Measurements from ENCODE around the gene HSPA1L.

HSPA1L gene

DNA sequence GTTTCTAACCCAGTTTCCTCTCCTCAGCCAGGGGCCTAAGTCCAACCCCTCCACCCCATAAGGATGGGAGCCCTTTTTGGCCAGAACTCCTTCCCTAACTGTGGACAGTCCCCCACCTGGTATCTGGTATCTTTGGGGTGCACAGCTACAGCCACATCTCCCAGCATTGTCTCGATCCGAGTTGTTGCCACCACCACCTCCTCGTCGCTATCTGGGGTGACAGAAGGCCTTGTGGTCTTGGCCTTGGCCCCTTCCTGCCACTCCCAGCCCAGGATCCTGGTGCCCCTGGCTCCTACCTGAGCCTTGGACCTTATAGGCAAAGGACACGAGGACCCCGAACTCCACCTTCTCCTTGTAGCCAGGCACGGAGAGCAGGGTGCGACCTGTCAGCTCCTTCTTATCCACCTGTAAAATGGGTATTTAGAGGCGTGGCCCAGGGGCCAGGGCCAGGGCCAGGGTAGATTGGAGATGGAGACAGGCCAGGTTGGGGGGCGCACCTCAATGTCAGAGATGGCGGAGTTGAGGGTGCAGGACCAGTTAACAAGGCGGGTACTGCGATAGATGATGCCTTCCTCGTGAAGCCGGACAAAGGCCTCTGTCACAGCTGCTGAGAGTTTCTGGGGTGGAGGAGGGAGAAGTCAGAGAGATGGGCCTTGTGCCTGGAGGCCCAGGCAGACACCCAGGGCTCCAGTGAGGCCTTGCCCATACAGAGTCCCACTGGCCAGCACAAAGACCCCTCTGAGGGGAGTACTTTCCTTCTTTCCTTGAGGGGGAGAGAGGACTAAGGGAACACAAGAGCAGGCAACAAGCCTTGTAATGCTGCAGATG lies 30.8 kb downstream of the HSPA1L start:
- Mint-ChIP-seq H3K4me3 (no peak overlapping the region), H3K9me3 (no peaks in the 10 kb centered on the region), H3K27me3 (ENCODE audit: low read depth, poor library complexity) (no peaks in the 10 kb centered on the region), H3K4me1 (no peaks in the 10 kb centered on the region), H3K27ac (peak overlapping the region; percentile 51), H3K36me3 (ENCODE audit: low read depth) (peaks cover 43% of the 10 kb centered on the region)
- TF ChIP-seq, protein P1, sequence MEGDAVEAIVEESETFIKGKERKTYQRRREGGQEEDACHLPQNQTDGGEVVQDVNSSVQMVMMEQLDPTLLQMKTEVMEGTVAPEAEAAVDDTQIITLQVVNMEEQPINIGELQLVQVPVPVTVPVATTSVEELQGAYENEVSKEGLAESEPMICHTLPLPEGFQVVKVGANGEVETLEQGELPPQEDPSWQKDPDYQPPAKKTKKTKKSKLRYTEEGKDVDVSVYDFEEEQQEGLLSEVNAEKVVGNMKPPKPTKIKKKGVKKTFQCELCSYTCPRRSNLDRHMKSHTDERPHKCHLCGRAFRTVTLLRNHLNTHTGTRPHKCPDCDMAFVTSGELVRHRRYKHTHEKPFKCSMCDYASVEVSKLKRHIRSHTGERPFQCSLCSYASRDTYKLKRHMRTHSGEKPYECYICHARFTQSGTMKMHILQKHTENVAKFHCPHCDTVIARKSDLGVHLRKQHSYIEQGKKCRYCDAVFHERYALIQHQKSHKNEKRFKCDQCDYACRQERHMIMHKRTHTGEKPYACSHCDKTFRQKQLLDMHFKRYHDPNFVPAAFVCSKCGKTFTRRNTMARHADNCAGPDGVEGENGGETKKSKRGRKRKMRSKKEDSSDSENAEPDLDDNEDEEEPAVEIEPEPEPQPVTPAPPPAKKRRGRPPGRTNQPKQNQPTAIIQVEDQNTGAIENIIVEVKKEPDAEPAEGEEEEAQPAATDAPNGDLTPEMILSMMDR (IDR thresholded peaks at IDR 0.05), result no peak
- no peak for DNase-seq

DNA sequence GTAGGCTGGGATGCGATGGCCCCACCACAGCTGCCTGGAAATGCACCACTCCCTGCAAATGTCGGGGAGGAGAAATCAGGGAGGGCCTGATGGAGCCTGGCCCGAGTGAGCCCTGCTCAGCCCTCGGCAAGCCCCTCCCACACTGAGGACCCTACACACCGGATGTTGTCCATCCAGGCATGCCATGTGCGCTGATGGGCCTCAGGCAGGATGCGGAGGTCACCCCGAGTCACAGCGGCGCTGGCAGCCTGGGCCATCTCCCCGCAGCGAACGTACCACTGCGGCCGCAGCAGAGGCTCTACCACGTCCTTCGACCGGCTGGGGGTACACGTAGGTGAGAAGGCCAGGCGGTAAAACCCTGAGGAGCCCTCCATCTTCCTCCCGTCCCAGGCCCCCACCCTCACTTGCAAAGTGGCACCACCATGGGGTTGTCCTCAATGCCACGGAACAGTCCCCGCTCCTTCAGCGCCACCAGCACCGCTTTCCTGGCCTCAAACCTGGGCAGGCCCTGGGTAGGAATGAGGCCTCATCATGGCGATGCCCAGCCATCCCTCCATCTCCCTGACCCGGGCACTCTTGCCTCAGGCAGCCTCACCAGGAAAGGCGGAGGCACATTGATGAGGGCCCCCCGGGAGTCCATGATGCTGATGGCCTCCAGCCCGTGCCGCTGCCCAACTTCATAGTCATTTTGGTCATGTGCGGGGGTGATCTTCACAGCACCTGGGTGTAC lies 32.8 kb downstream of the HSPA1L start:
- peak overlapping the region; percentile 22 for H3K27ac Mint-ChIP-seq
- TF ChIP-seq, protein P1 (IDR thresholded peaks at IDR 0.05), result no peak
- peaks cover 8% of the 10 kb centered on the region for H3K4me1 Mint-ChIP-seq
- DNase-seq, result no peak
- no peak overlapping the region for H3K4me3 Mint-ChIP-seq
- no peaks in the 10 kb centered on the region for H3K27me3 Mint-ChIP-seq (ENCODE audit: low read depth, poor library complexity)
- no peaks in the 10 kb centered on the region for H3K9me3 Mint-ChIP-seq
- peaks cover 32% of the 10 kb centered on the region for H3K36me3 Mint-ChIP-seq (ENCODE audit: low read depth)

DNA sequence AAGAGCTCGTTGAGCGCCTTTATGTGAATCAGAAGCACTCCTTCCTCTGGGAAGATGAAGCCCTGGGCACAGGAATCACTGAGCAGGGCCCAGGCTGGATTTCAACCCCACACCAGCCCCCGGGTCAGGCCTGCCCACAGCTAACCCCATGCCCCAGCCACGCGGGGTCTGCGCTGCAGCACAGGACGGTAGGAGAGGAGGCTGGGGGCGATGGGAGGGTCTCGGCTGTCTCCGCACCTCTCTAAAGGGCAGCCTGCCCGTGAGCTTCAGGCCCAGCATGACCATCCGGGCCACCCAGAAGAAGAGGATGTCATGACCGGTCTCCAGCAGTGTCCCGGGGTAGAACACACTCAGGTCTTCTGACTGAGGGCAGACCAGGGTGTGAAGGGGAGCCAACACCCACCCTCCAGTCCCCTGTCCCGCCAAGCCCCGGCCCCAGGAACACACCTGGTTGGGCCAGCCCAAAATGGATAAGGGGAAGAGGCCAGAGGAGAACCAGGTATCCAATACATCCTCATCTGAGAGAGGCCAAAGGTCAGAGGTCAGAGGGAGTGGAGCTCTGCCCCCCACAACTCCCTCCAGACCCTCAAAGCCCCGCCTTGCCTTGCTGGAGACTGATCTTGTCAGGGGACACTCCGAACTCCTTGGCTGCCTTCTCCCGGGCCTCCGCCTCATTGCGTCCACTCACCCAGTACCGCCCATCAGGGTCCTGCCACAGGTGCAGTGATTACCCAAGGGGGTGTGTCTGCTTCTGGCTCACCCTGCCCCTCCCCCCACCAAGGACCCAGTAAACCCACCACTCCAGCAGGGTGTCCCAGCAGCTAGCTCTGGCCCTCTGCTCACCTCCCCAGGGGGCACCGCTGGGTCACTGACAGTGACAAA lies 33.6 kb downstream of the HSPA1L start:
- H3K27ac Mint-ChIP-seq, result peak overlapping the region; percentile 68
- peaks cover 28% of the 10 kb centered on the region for H3K36me3 Mint-ChIP-seq (ENCODE audit: low read depth)
- TF ChIP-seq, protein P1 (IDR thresholded peaks at IDR 0.05), result no peak

DNA sequence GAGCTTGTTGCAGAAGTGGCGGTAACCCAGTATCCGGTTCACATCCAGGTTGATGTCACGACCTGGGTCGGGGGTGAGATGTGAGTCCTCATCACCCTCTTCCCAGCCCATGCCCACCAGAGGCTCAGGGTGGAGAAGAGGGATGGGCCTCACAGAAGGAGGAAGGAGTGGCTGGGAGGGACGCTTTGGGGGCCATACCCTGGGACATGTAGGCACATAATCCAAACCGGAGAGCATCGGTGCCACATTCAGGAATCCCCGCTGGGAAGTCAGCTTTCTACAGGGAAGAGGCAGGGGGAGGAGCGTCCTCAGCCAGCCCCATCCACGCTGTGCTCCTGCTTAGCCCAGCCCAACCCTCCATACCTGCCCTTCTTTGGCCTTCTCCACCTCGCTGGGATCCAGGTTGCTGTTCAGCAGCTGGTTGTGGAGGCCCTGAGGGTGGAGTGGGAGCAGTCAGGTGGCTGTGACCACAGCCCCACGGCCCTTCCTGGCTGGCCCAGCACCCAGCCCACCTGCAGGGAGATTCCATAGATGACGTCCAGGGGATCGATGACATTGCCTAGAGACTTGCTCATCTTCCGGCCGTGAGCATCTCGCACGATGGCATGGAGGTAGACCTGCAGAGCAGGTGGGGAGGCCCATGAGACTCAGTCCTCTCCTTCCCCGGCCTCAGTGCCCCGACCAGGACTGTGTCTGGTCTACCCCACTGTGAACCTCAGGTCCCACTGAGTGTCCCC lies 34.4 kb downstream of the HSPA1L start:
- peak overlapping the region; percentile 68 for H3K27ac Mint-ChIP-seq
- H3K4me3 Mint-ChIP-seq, result no peak overlapping the region
- TF ChIP-seq, protein P1 (IDR thresholded peaks at IDR 0.05), result no peak
- peaks cover 23% of the 10 kb centered on the region for H3K36me3 Mint-ChIP-seq (ENCODE audit: low read depth)
- no peaks in the 10 kb centered on the region for H3K27me3 Mint-ChIP-seq (ENCODE audit: low read depth, poor library complexity)
- peaks cover 21% of the 10 kb centered on the region for H3K4me1 Mint-ChIP-seq
- H3K9me3 Mint-ChIP-seq, result no peaks in the 10 kb centered on the region
- DNase-seq, result no peak

More for the DNA sequence above, 33.6 kb downstream of the HSPA1L start:
- Mint-ChIP-seq H3K27me3 (ENCODE audit: low read depth, poor library complexity) (no peaks in the 10 kb centered on the region), H3K4me1 (peaks cover 14% of the 10 kb centered on the region), H3K4me3 (no peak overlapping the region), H3K9me3 (no peaks in the 10 kb centered on the region)
- DNase-seq, result no peak

DNA sequence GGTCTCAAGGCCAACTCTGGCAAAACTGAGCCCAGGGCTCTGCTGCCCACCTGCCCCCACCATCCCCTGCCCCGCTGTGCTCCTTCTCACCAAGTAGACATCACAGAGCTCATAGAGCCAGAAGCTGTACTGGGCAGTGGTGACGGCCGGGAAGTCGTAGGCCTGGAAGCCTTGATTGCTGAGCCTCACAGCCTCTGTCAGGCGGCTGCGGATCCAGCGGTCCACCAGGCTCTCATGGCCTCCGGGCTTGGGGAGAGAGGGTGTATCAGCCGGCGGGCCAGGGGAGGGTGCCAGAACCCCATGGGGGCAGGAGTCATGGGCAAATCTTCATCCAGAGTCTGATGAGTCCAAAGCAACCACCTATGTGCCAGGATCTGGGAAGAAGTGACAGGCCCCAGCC lies 35.2 kb downstream of the HSPA1L start:
- H3K27me3 Mint-ChIP-seq (ENCODE audit: low read depth, poor library complexity), result no peaks in the 10 kb centered on the region
- TF ChIP-seq, protein P1 (IDR thresholded peaks at IDR 0.05), result no peak
- no peak overlapping the region for H3K27ac Mint-ChIP-seq
- H3K4me3 Mint-ChIP-seq, result no peak overlapping the region
- no peak for DNase-seq
- no peaks in the 10 kb centered on the region for H3K9me3 Mint-ChIP-seq
- H3K36me3 Mint-ChIP-seq (ENCODE audit: low read depth), result peaks cover 21% of the 10 kb centered on the region
- peaks cover 27% of the 10 kb centered on the region for H3K4me1 Mint-ChIP-seq

Measured in nephron progenitor cell (in vitro differentiated cells).